ENCODE data around the gene APCDD1.

APCDD1 gene

DNA sequence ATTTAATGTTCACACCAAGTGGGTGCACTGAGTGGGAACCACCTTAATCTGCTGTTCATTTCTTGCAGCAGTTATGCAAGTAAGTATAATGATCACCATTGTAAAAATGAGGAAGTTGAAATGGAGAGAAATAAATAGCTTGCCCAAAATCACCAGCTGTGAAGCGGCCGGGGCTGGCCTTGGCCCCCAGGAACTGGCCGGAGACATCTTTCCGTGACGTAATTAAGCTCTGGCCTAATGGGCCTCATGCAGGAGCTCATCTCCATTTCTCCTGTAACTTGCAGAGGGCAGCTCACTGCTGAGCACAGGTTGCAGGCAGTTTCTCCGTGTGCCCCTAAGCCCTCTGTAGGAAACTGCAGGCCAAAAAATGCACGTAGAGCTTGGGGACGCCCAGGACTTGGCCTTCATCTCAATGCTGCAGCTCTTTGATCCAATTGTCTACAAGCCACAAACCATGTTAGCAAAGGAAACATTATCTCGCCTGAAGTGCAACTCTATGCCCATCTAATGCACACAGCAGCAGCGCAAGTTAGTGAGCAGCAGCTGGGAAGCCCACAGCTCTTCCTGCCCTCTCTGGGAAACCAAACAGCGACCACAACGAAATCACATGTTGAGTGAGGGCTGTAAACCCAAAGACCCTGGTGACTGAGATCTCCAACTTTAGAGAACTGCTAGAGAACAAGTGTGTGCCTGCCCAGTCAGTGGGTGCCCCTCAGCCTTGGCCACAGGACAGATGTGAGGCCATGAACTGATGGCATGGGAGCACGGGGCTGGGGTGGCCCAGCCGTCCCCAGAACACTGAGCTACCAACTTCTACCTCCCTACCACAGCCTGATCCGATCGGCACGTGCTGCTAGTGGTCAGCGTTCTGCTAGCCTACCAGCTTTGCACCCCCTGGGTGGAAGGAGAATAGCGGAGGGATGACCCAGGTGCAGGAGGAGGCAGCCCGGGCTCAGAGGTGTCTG is 28.8 kb downstream of the APCDD1 start:
- no peak for DNase-seq (ENCODE audit: low read depth, low spot score)
- POLR2A ChIA-PET = no interaction called here
- no peak overlapping the region for H3K4me3 ChIP-seq (ENCODE audit: low read depth, low read length)
- TF ChIP-seq, protein P1, sequence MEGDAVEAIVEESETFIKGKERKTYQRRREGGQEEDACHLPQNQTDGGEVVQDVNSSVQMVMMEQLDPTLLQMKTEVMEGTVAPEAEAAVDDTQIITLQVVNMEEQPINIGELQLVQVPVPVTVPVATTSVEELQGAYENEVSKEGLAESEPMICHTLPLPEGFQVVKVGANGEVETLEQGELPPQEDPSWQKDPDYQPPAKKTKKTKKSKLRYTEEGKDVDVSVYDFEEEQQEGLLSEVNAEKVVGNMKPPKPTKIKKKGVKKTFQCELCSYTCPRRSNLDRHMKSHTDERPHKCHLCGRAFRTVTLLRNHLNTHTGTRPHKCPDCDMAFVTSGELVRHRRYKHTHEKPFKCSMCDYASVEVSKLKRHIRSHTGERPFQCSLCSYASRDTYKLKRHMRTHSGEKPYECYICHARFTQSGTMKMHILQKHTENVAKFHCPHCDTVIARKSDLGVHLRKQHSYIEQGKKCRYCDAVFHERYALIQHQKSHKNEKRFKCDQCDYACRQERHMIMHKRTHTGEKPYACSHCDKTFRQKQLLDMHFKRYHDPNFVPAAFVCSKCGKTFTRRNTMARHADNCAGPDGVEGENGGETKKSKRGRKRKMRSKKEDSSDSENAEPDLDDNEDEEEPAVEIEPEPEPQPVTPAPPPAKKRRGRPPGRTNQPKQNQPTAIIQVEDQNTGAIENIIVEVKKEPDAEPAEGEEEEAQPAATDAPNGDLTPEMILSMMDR (IDR thresholded peaks at IDR 0.05; ENCODE audit: insufficient read depth, low read length, missing control alignments) = no peak
- CTCF ChIA-PET = interaction anchor here (0.9 to 1.0 kb wide), 2 partner anchors 10 to 21 kb away, joined by 3 to 5 read pairs; no protein-coding TSS in a partner anchor

- POLR2A ChIA-PET = no interaction called here
- DNase-seq (ENCODE audit: low read depth, low spot score) = no peak
- CTCF ChIA-PET = no interaction called here
- no peak overlapping the region for H3K4me3 ChIP-seq (ENCODE audit: low read depth, low read length)
- TF ChIP-seq, protein P1 (IDR thresholded peaks at IDR 0.05; ENCODE audit: insufficient read depth, low read length, missing control alignments) = no peak
Measured at GRCh38 chr18:10485475-10485874, 31.0 kb downstream of the APCDD1 start.

DNA sequence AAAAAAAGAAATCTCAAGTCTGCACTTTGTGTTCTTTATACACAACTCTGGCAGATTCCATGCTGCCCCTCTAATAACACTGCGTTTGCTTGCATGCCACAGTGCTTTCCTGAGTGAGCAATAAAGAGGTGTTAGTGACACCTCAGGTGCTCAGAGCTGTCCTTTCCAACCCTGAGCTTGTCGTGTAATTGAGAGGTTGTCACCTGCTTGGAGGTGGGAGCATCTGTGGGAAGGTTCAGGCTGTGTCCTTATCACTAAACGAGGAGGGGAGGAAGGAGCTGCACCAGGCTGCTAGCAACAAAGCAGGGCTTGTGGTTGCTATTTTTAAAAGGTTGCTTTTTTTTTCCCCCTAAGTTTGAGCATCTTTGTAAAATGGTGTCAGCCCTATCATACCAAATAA is 31.9 kb downstream of the APCDD1 start:
- ChIA-PET POLR2A (no interaction called here), CTCF (no interaction called here)
- TF ChIP-seq, protein P1 (IDR thresholded peaks at IDR 0.05; ENCODE audit: insufficient read depth, low read length, missing control alignments) = no peak
- H3K4me3 ChIP-seq (ENCODE audit: low read depth, low read length) = no peak overlapping the region
- no peak for DNase-seq (ENCODE audit: low read depth, low spot score)

DNA sequence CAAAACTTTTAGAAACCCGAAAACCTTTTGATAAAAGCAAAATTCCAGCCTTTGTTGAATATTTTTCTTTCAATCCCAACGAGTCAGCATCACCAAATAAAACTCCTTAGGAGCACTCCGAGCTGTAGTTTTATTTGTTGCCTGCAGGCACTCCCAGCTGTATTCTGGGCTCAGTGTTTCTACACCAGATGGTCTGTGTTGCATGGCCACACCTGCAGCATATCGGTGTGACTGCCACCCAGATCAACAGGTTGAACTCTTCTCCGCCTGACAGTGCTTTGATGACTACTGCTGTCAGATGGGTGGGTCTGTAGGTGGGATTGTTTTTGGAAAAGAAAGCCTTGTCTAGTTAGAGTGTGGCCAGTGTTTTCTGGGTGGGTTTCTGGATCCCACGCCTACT is 32.7 kb downstream of the APCDD1 start:
- H3K4me3 ChIP-seq (ENCODE audit: low read depth, low read length) = no peak overlapping the region
- TF ChIP-seq, protein P1 (IDR thresholded peaks at IDR 0.05; ENCODE audit: insufficient read depth, low read length, missing control alignments) = no peak
- CTCF ChIA-PET = no interaction called here
- no peak for DNase-seq (ENCODE audit: low read depth, low spot score)
- POLR2A ChIA-PET = no interaction called here

DNA sequence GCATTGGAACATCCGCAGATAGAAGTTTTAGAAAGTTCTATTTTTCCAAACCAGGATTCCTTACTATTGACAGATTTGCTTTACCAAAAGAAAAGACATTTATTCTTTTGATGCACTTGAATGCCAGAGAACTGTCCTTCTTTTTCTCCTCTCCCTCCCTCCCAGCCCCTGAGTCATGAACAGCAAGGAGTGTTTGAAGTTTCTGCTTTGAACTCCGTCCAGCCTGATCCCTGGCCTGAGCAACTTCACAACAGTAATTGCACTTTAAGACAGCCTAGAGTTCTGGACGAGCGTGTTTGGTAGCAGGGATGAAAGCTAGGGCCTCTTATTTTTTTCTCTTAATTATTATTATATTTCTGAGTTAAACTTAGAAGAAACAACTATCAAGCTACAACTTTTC is 33.6 kb downstream of the APCDD1 start:
- no peak overlapping the region for H3K4me3 ChIP-seq (ENCODE audit: low read depth, low read length)
- ChIA-PET CTCF (no interaction called here), POLR2A (no interaction called here)
- DNase-seq (ENCODE audit: low read depth, low spot score) = no peak
- TF ChIP-seq, protein P1 (IDR thresholded peaks at IDR 0.05; ENCODE audit: insufficient read depth, low read length, missing control alignments) = no peak

GRCh38 chr18:10490401-10491165 is 36.1 kb downstream of the APCDD1 start:
- POLR2A ChIA-PET = no interaction called here
- TF ChIP-seq, protein P1 (IDR thresholded peaks at IDR 0.05; ENCODE audit: insufficient read depth, low read length, missing control alignments) = no peak
- no peak for DNase-seq (ENCODE audit: low read depth, low spot score)
- CTCF ChIA-PET = interaction anchor here (1.0 to 1.7 kb wide), 4 partner anchors 10 to 29 kb away, joined by 3 to 5 read pairs (median 4); no protein-coding TSS in a partner anchor
- H3K4me3 ChIP-seq (ENCODE audit: low read depth, low read length) = no peak overlapping the region

All from AG04449 (cell line).